A549 (cell line): ENCODE measurements around the gene DUSP10. TPM values are rescaled to one million over a fixed set of nuclear protein-coding genes. Genes with fewer than 3 reads are reported as not detected.

Experiments
- ATAC-seq, 2 experiments: fragments of 200-7000 bp in 1 of 2; fragments of >200 bp in 1 of 2; cut with Nextera tagmentation in 1 of 2; cut with Tn5 transposase in 1 of 2; 3 replicates each; pipeline versions ENCODE4 v1.8.0 to v1.9.1; 2018 to 2020; ENCODE audit warnings: mild to moderate bottlenecking in 1 of 2, moderate library complexity in 1 of 2
- CTCF ChIA-PET: fragments of 300-600 bp; sonication (Branson Sonifier 250); formaldehyde crosslinking; extraction: SDS; loops from one replicate; lab custom pipeline; 2021; ENCODE audit warnings: antibody characterized with exemption, inconsistent platforms; lab: Yijun Ruan, JAX
- POLR2A ChIA-PET: fragments of 350-600 bp; formaldehyde crosslinking; extraction: SDS; loops from one replicate; lab custom pipeline; 2021; ENCODE audit warnings: antibody characterized with exemption, inconsistent platforms; lab: Yijun Ruan, JAX
- DNase-seq, 2 experiments: peaks; one replicate each; pipeline versions ENCODE4 v3.0.0 to v3.0.0-alpha.2; 2011 to 2016; ENCODE audit warnings: low read depth in 1 of 2, low spot score in 1 of 2
- FAIRE-seq: peaks from 2 replicates; lab custom pipeline; 2011; peaks lifted over from hg19 to GRCh38; lab: Jason Lieb, UNC
- H3K27ac ChIP-seq, 2 experiments: fragments of >200 bp; sonication (Bioruptor Twin); formaldehyde crosslinking; 3 replicates each; pipeline ENCODE4 v1.5.1; 2016 to 2017
- H3K4me1 ChIP-seq: fragments of >200 bp; sonication (Bioruptor Twin); formaldehyde crosslinking; 3 replicates; pipeline ENCODE4 v1.6.1; 2016
- H3K4me2 ChIP-seq: fragments of >200 bp; sonication (Bioruptor Twin); formaldehyde crosslinking; 3 replicates; pipeline ENCODE4 v1.6.1; 2016
- H3K4me3 ChIP-seq: fragments of >200 bp; sonication (Bioruptor Twin); formaldehyde crosslinking; 3 replicates; pipeline ENCODE4 v1.5.1; 2016
- H3K9me3 ChIP-seq: fragments of >200 bp; sonication (Bioruptor Twin); formaldehyde crosslinking; 3 replicates; pipeline ENCODE4 v1.6.1; 2016
- ATOH8 ChIP-seq: fragments of 250-450 bp; sonication (Bioruptor Pico); IDR thresholded peaks from 2 replicates; pipeline ENCODE4 v1.5.0; 2020; ENCODE audit warnings: low read depth, mild to moderate bottlenecking, moderate library complexity
- BHLHE40 ChIP-seq: IDR thresholded peaks from 2 replicates; pipeline ENCODE4 v1.6.1; 2012; ENCODE audit warnings: low read depth, low read length, inconsistent platforms
- EHF ChIP-seq: fragments of 250-450 bp; sonication (Bioruptor Pico); IDR thresholded peaks from 2 replicates; pipeline ENCODE4 v1.5.0; 2020; ENCODE audit warnings: mild to moderate bottlenecking
- ESRRA ChIP-seq: fragments of 150-350 bp; IDR thresholded peaks from 2 replicates; pipeline ENCODE4 v1.6.1; 2014; ENCODE audit warnings: mild to moderate bottlenecking, low read length, borderline replicate concordance
- FOSB ChIP-seq: fragments of 250-450 bp; sonication (Bioruptor Pico); IDR thresholded peaks from 2 replicates; pipeline ENCODE4 v1.5.0; 2020; ENCODE audit warnings: mild to moderate bottlenecking, moderate library complexity
- HEYL ChIP-seq: fragments of 250-450 bp; sonication (Bioruptor Pico); IDR thresholded peaks from 2 replicates; pipeline ENCODE4 v1.8.0; 2021; ENCODE audit warnings: mild to moderate bottlenecking, moderate library complexity
- HOXB13 ChIP-seq: fragments of 250-450 bp; sonication (Bioruptor Pico); IDR thresholded peaks from 2 replicates; pipeline ENCODE4 v1.5.0; 2020; ENCODE audit warnings: low read depth, mild to moderate bottlenecking, moderate library complexity
- KDM5A ChIP-seq: fragments of 200-600 bp; sonication (generic); IDR thresholded peaks from 2 replicates; pipeline ENCODE4 v1.6.1; 2016; ENCODE audit warnings: antibody characterized with exemption, mild to moderate bottlenecking
- MAX ChIP-seq: IDR thresholded peaks from 2 replicates; pipeline ENCODE4 v1.6.1; 2012
- MYC ChIP-seq: IDR thresholded peaks from 2 replicates; pipeline ENCODE4 v1.6.1; 2012; ENCODE audit warnings: mild to moderate bottlenecking, inconsistent platforms, low read length, improper control_type of control experiment, borderline replicate concordance
- NFE2L2 ChIP-seq: fragments of 150-350 bp; conservative IDR thresholded peaks from 2 replicates; pipeline ENCODE4 v1.6.1; 2014; ENCODE audit warnings: low read length
- NPAS2 ChIP-seq: fragments of 250-450 bp; sonication (Bioruptor Pico); IDR thresholded peaks from 2 replicates; pipeline ENCODE4 v1.8.0; 2022; ENCODE audit warnings: mild to moderate bottlenecking, moderate library complexity, borderline replicate concordance
- PHF8 ChIP-seq: fragments of 200-600 bp; sonication (generic); IDR thresholded peaks from 2 replicates; pipeline ENCODE4 v1.6.1; 2016; ENCODE audit warnings: low read depth, mild to moderate bottlenecking, antibody characterized with exemption, moderate library complexity, borderline replicate concordance
- POLR2AphosphoS2 ChIP-seq: conservative IDR thresholded peaks from 2 replicates; pipeline ENCODE4 v1.6.1; 2012; ENCODE audit warnings: low read length, improper control_type of control experiment, inconsistent platforms
- RAD21 ChIP-seq, 2 experiments: fragments of >200 bp in 1 of 2; sonication (Bioruptor Twin) in 1 of 2; formaldehyde crosslinking in 1 of 2; IDR thresholded peaks in 1 of 2; conservative IDR thresholded peaks in 1 of 2; 2 replicates in 1 of 2; 3 replicates in 1 of 2; pipeline ENCODE4 v1.6.1; 2012 to 2018; ENCODE audit warnings: inconsistent platforms in 1 of 2
- SMC3 ChIP-seq: fragments of >200 bp; sonication (Bioruptor Twin); formaldehyde crosslinking; IDR thresholded peaks from 3 replicates; pipeline ENCODE4 v1.6.1; 2018; ENCODE audit warnings: inconsistent platforms
- ZNF302 ChIP-seq: fragments of 250-450 bp; sonication (Bioruptor Pico); IDR thresholded peaks from 2 replicates; pipeline ENCODE4 v1.9.0; 2021; ENCODE audit warnings: inconsistent platforms, mild to moderate bottlenecking, moderate library complexity
- WGBS: methylation state at CpG from one replicate; pipeline ENCODE4 v1.1.6; 2017; ENCODE audit errors: missing lambda C conversion rate; 5-methylcytosine and 5-hydroxymethylcytosine counted together
- polyA plus RNA-seq, 4 experiments: library from polyadenylated mRNA; depleted of rRNA in 3 of 4; stranded (reverse); fragments of >200 nt; fragmentation: RNase III in 1 of 4; extraction: RNeasy Plus Mini Kit Qiagen cat#74134 plus additional on column Dnase treatment in 1 of 4; gene quantifications; 2 replicates in 3 of 4; 3 replicates in 1 of 4; pipeline ENCODE4 v1.2.3, GENCODE V29; 2011 to 2017
- TF ChIP-seq, protein P1 (sequence below): fragments of 150-350 bp; IDR thresholded peaks from 2 replicates; pipeline ENCODE4 v1.6.1; 2014; ENCODE audit warnings: low read depth, mild to moderate bottlenecking, low read length
- TF ChIP-seq, protein P2 (sequence below): fragments of 200-600 bp; sonication (generic); IDR thresholded peaks from 2 replicates; pipeline ENCODE4 v1.6.1; 2016; ENCODE audit warnings: antibody characterized with exemption, mild to moderate bottlenecking, moderate library complexity
- TF ChIP-seq, protein P3 (sequence below): fragments of >200 bp; sonication (Bioruptor Twin); formaldehyde crosslinking; IDR thresholded peaks from 2 replicates; pipeline ENCODE4 v1.6.1; 2016

The DUSP10 gene
- polyA plus RNA-seq, 2 of the 4 experiments (the other 2 are of a cell fraction) = 4.8 to 5.2 TPM

DNA sequence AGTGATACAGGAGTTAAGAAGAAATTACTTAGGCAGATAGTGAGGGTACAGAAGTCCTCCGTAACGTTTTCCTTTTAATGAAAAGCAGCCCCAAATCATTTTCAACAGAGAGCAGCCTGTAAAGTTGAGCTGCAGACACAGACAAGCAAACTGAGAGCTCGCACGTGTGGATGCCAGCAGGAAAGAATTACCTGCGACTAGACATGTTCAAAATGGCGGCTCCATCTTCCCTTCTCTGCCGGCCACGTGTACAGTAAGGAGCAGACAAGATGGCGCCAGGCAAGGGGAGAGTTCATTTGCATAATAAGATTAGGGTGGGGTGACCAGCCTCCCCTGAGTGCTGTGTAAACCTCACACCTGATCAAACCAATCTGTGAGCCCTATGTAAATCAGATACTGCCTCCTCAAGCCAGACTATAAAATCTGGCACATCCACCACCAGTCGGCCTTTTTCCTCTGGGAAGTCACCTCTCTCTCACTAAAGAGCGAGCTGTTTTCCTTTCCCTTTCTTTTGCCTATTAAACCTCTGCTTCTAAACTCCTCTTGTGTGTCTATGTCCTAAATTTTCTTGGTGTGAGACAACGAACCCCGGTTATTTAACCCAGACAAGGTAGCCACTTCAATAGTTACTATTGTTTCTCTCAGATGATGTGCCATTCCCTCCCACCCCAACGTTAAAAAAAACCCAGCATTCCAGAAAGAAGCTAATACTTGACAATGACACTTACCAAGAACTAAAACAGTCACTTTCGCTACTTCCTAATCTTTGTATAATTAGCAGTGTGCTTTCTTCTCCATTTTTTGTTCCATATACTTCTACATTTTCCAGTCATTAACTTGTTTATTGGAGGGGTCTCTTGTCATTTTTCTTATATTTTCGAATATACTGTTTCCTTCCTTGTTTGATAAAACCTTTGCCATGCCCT lies 27.4 kb downstream of the DUSP10 start:
- FAIRE-seq (no peak), DNase-seq (no peak), ATAC-seq (no peak)
- Histone ChIP-seq H3K4me1 (peaks cover 89% of the 10 kb centered on the region), H3K27ac (peak overlapping the region; percentile 43 to 65; a peak in 4 of 6 replicates), H3K9me3 (no peaks in the 10 kb centered on the region), H3K4me3 (no peak overlapping the region), H3K4me2 (peak overlapping the region; percentile 68)
- CTCF ChIA-PET = no interaction called here
- TF ChIP-seq, protein P1, sequence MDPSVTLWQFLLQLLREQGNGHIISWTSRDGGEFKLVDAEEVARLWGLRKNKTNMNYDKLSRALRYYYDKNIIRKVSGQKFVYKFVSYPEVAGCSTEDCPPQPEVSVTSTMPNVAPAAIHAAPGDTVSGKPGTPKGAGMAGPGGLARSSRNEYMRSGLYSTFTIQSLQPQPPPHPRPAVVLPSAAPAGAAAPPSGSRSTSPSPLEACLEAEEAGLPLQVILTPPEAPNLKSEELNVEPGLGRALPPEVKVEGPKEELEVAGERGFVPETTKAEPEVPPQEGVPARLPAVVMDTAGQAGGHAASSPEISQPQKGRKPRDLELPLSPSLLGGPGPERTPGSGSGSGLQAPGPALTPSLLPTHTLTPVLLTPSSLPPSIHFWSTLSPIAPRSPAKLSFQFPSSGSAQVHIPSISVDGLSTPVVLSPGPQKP = no peak
- TF ChIP-seq FOSB (CRISPR knock-in tag) (no peak), HOXB13 (CRISPR knock-in tag) (no peak), SMC3 (no peak), KDM5A (no peak), ESRRA (no peak)
- TF ChIP-seq, protein P2, sequence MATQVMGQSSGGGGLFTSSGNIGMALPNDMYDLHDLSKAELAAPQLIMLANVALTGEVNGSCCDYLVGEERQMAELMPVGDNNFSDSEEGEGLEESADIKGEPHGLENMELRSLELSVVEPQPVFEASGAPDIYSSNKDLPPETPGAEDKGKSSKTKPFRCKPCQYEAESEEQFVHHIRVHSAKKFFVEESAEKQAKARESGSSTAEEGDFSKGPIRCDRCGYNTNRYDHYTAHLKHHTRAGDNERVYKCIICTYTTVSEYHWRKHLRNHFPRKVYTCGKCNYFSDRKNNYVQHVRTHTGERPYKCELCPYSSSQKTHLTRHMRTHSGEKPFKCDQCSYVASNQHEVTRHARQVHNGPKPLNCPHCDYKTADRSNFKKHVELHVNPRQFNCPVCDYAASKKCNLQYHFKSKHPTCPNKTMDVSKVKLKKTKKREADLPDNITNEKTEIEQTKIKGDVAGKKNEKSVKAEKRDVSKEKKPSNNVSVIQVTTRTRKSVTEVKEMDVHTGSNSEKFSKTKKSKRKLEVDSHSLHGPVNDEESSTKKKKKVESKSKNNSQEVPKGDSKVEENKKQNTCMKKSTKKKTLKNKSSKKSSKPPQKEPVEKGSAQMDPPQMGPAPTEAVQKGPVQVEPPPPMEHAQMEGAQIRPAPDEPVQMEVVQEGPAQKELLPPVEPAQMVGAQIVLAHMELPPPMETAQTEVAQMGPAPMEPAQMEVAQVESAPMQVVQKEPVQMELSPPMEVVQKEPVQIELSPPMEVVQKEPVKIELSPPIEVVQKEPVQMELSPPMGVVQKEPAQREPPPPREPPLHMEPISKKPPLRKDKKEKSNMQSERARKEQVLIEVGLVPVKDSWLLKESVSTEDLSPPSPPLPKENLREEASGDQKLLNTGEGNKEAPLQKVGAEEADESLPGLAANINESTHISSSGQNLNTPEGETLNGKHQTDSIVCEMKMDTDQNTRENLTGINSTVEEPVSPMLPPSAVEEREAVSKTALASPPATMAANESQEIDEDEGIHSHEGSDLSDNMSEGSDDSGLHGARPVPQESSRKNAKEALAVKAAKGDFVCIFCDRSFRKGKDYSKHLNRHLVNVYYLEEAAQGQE = no peak
- POLR2A ChIA-PET = no interaction called here
- WGBS = 91% methylated on average over 16 of the region's 16 CpGs

DNA sequence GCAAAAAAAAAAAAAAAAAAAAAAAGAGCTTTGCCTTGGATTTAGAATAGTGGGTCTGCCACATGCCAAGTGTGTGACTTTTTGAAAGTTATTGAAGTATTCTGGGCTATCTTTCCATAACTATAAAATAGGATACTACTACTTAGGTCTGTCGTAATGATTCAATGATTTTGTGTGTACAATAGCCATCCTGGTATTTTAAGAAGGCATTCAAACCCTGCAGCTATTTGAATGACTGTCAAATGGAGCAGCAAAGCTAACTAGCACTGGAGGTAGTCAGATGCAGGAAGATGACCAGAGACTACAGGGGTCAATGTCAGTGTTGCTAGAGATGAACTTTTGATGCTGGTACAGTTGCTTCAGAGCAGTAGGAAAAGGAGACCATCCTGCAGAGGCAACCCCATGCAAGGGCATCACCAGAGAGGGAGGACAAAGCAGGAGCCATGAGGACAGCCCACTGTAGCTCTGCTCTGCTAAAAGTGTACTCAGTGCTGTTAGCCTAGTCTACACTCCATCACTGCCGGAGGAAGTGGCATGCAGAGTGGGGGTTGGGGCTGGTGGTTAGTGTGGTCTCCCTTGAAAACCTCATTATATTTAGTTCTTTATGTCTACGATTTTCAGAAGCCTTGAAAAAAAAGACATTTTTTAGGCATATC lies 29.0 kb downstream of the DUSP10 start:
- TF ChIP-seq, protein P3, sequence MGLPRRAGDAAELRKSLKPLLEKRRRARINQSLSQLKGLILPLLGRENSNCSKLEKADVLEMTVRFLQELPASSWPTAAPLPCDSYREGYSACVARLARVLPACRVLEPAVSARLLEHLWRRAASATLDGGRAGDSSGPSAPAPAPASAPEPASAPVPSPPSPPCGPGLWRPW = no peak
- TF ChIP-seq NPAS2 (CRISPR knock-in tag) (no peak), HEYL (CRISPR knock-in tag) (no peak), NFE2L2 (no peak), ESRRA (no peak), MYC (no peak), MAX (no peak), BHLHE40 (no peak), RAD21 (conservative IDR thresholded peaks at IDR 0.05 in 1 of 2, IDR thresholded peaks at IDR 0.05 in 1 of 2) (no peak), POLR2AphosphoS2 (no peak), EHF (no peak), ZNF302 (CRISPR knock-in tag) (no peak), ATOH8 (CRISPR knock-in tag) (no peak), PHF8 (no peak)
- TF ChIP-seq, protein P1 = no peak
- 65% methylated on average over 3 of the region's 3 CpGs for WGBS
- Histone ChIP-seq H3K9me3 (no peaks in the 10 kb centered on the region), H3K4me1 (peaks cover 92% of the 10 kb centered on the region), H3K27ac (peak overlapping the region; percentile 65 to 69), H3K4me3 (no peak overlapping the region), H3K4me2 (peak overlapping the region; percentile 48)
- ATAC-seq = peak in 1 of 2 experiments; percentile 25; a peak in 2 of 6 replicates
- FAIRE-seq = no peak
- CTCF ChIA-PET = interaction anchor here (0.8 kb wide), 1 partner anchor 154 kb away, joined by 3 read pairs; no protein-coding TSS in a partner anchor
- DNase-seq = no peak
- POLR2A ChIA-PET = no interaction called here
